ENCODE measurements around the gene SAMD14.
A peak's percentile ranks its signal among the peaks of the same experiment; 100 is the strongest.

The SAMD14 gene

GRCh38 chr17:50107790-50108414, 22.1 kb downstream of the SAMD14 start:
- no peak overlapping the region for H3K27ac ChIP-seq (ENCODE audit: low read depth, low read length)
- H3K9ac ChIP-seq (ENCODE audit: low read depth, low read length): no peak overlapping the region
- no peak overlapping the region for H3K4me3 ChIP-seq (ENCODE audit: low read depth, low read length)
- no peaks in the 10 kb centered on the region for H3K9me3 ChIP-seq (ENCODE audit: control insufficient read depth, insufficient read depth, low read length)
- no peaks in the 10 kb centered on the region; the same call in 1 of the 2 replicates for H3K4me1 ChIP-seq (ENCODE audit: control insufficient read depth, insufficient read depth, low read length)
- no peaks in the 10 kb centered on the region for H3K27me3 ChIP-seq (ENCODE audit: control insufficient read depth, insufficient read depth, low read length)
- H3K36me3 ChIP-seq (ENCODE audit: control insufficient read depth, insufficient read depth, low read length): no peaks in the 10 kb centered on the region

DNA sequence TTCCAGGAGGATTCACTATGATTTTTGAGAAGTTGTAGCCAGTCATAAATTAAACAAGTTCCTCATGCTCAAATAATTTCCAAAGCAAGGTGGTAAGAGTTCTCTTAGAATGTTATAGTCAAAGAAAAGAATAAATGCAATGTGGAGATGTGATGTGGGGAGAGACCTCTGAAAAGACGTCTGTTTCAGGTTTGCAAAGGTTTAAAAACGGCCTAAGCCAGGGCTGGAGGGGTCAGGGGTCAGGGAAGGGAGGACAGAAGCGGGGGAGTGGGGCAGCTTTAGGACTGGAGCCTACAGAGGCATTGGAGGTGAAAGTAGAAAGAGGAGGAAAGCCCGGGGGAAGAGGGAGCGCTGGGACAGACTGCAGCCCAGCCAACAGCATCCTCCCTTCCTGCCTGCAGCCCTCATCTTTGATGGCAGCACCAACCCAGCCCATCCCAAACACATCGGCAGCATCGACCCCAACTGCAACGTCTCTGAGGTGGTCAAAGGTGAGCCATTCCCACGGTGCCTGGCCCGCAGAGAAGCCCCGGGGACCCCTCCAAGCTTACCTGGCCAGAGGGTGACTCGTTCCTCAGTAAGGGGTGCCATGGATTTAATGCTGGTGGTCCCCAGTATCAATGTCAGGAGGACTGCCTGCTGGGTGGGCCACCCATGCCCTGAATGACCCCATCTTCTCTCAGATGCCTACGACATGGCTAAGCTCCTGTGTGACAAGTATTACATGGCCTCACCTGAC, 23.4 kb downstream of the SAMD14 start:
- no peak overlapping the region for H3K9ac ChIP-seq (ENCODE audit: low read depth, low read length)
- no peak overlapping the region for H3K4me3 ChIP-seq (ENCODE audit: low read depth, low read length)
- no peaks in the 10 kb centered on the region for H3K36me3 ChIP-seq (ENCODE audit: control insufficient read depth, insufficient read depth, low read length)
- H3K27me3 ChIP-seq (ENCODE audit: control insufficient read depth, insufficient read depth, low read length): no peaks in the 10 kb centered on the region
- no peak overlapping the region for H3K27ac ChIP-seq (ENCODE audit: low read depth, low read length)
- H3K9me3 ChIP-seq (ENCODE audit: control insufficient read depth, insufficient read depth, low read length): no peaks in the 10 kb centered on the region
- no peaks in the 10 kb centered on the region; the same call in 1 of the 2 replicates for H3K4me1 ChIP-seq (ENCODE audit: control insufficient read depth, insufficient read depth, low read length)

GRCh38 chr17:50105811-50106210, 24.1 kb downstream of the SAMD14 start:
- H3K36me3 ChIP-seq (ENCODE audit: control insufficient read depth, insufficient read depth, low read length): no peaks in the 10 kb centered on the region
- H3K9me3 ChIP-seq (ENCODE audit: control insufficient read depth, insufficient read depth, low read length): no peaks in the 10 kb centered on the region
- H3K9ac ChIP-seq (ENCODE audit: low read depth, low read length): no peak overlapping the region
- no peak overlapping the region for H3K4me3 ChIP-seq (ENCODE audit: low read depth, low read length)
- H3K27me3 ChIP-seq (ENCODE audit: control insufficient read depth, insufficient read depth, low read length): no peaks in the 10 kb centered on the region
- H3K4me1 ChIP-seq (ENCODE audit: control insufficient read depth, insufficient read depth, low read length): peaks cover 7% of the 10 kb centered on the region
- no peak overlapping the region for H3K27ac ChIP-seq (ENCODE audit: low read depth, low read length)

- Histone ChIP-seq H3K9me3 (ENCODE audit: control insufficient read depth, insufficient read depth, low read length) (no peaks in the 10 kb centered on the region), H3K36me3 (ENCODE audit: control insufficient read depth, insufficient read depth, low read length) (no peaks in the 10 kb centered on the region), H3K27ac (ENCODE audit: low read depth, low read length) (no peak overlapping the region)
Measured at GRCh38 chr17:50103941-50104340, 26.0 kb downstream of the SAMD14 start.

GRCh38 chr17:50103252-50103651, 26.7 kb downstream of the SAMD14 start:
- Histone ChIP-seq H3K9me3 (ENCODE audit: control insufficient read depth, insufficient read depth, low read length) (no peaks in the 10 kb centered on the region), H3K4me1 (ENCODE audit: control insufficient read depth, insufficient read depth, low read length) (peaks cover 9% of the 10 kb centered on the region), H3K4me3 (ENCODE audit: low read depth, low read length) (no peak overlapping the region), H3K9ac (ENCODE audit: low read depth, low read length) (no peak overlapping the region), H3K27ac (ENCODE audit: low read depth, low read length) (no peak overlapping the region), H3K27me3 (ENCODE audit: control insufficient read depth, insufficient read depth, low read length) (no peaks in the 10 kb centered on the region), H3K36me3 (ENCODE audit: control insufficient read depth, insufficient read depth, low read length) (no peaks in the 10 kb centered on the region)

More at GRCh38 chr17:50103941-50104340, 26.0 kb downstream of the SAMD14 start:
- Histone ChIP-seq H3K9ac (ENCODE audit: low read depth, low read length) (no peak overlapping the region), H3K4me1 (ENCODE audit: control insufficient read depth, insufficient read depth, low read length) (peaks cover 9% of the 10 kb centered on the region), H3K4me3 (ENCODE audit: low read depth, low read length) (no peak overlapping the region), H3K27me3 (ENCODE audit: control insufficient read depth, insufficient read depth, low read length) (no peaks in the 10 kb centered on the region)

- Histone ChIP-seq H3K27me3 (ENCODE audit: control insufficient read depth, insufficient read depth, low read length) (no peaks in the 10 kb centered on the region), H3K9ac (ENCODE audit: low read depth, low read length) (no peak overlapping the region), H3K4me3 (ENCODE audit: low read depth, low read length) (no peak overlapping the region), H3K36me3 (ENCODE audit: control insufficient read depth, insufficient read depth, low read length) (no peaks in the 10 kb centered on the region), H3K4me1 (ENCODE audit: control insufficient read depth, insufficient read depth, low read length) (peaks cover 9% of the 10 kb centered on the region), H3K27ac (ENCODE audit: low read depth, low read length) (peak overlapping the region; percentile 35), H3K9me3 (ENCODE audit: control insufficient read depth, insufficient read depth, low read length) (no peaks in the 10 kb centered on the region)
Measured at GRCh38 chr17:50102164-50102991, 27.6 kb downstream of the SAMD14 start.

DNA sequence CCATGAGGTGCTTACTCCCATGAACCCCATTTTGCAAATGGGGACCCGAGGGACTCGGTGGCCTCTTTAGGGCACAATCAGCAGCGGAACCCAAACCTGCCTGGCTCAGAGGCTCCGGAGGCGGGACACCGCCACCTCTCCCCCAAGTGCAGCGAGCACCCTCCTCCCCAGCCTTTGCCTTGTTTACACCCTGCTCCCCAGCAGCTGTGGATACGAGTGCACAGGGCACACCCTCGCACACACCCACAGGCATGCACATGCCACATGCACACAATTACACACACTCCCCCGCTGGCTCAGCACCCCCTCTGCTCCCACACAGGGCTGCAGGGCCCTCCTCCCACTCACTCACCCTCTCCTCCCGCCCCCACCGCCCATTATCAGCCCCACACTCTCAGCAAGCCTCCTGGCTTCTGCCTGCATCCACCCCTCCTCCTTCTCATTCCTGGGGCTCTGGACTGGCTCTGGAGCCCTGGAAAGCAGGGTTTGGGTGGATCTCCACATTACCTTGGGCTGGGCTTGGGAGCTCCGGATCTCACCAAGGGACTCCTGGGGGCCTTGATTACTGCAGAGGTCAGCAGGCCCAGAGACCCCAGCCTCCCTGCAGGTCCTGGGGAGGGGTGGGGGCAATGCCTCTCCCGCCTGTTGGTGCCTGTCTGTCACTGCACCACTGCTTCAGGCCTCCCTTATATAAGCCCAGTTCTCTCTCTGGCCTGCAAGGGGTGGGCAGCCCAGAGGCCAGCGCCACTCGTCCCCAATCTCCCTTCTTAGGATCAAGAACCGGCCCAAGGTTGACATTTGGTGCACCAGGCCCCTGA, 28.4 kb downstream of the SAMD14 start:
- Histone ChIP-seq H3K27me3 (ENCODE audit: control insufficient read depth, insufficient read depth, low read length) (no peaks in the 10 kb centered on the region), H3K4me3 (ENCODE audit: low read depth, low read length) (no peak overlapping the region), H3K9me3 (ENCODE audit: control insufficient read depth, insufficient read depth, low read length) (no peaks in the 10 kb centered on the region), H3K36me3 (ENCODE audit: control insufficient read depth, insufficient read depth, low read length) (no peaks in the 10 kb centered on the region), H3K27ac (ENCODE audit: low read depth, low read length) (peak overlapping the region; percentile 48), H3K4me1 (ENCODE audit: control insufficient read depth, insufficient read depth, low read length) (peaks cover 9% of the 10 kb centered on the region), H3K9ac (ENCODE audit: low read depth, low read length) (no peak overlapping the region)

DNA sequence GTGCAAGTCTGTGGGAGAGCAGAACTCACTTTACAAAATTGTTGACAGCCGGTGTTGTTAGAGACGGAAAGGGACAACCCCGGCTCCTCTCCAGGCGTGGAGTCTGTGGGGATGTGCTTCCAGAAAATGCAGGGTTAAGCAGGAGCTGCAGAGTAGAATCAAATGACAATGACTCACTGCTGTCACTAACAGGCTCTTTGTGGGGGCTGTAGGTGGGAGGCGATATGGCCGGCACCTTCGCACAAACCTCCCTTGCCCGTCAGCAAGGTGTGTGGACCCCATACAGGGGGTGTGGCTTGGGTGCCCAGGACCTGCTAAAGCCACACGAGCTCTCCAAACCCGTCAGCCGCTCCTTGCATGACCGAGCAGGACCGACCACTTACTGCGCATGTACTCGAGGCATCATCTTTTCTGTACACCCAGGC, 29.0 kb downstream of the SAMD14 start:
- H3K27ac ChIP-seq (ENCODE audit: low read depth, low read length): peak overlapping the region; percentile 48

GRCh38 chr17:50100480-50100883, 29.5 kb downstream of the SAMD14 start:
- Histone ChIP-seq H3K9me3 (ENCODE audit: control insufficient read depth, insufficient read depth, low read length) (no peaks in the 10 kb centered on the region), H3K36me3 (ENCODE audit: control insufficient read depth, insufficient read depth, low read length) (no peaks in the 10 kb centered on the region), H3K27me3 (ENCODE audit: control insufficient read depth, insufficient read depth, low read length) (no peaks in the 10 kb centered on the region), H3K9ac (ENCODE audit: low read depth, low read length) (no peak overlapping the region), H3K4me3 (ENCODE audit: low read depth, low read length) (no peak overlapping the region), H3K4me1 (ENCODE audit: control insufficient read depth, insufficient read depth, low read length) (peaks cover 15% of the 10 kb centered on the region), H3K27ac (ENCODE audit: low read depth, low read length) (no peak overlapping the region)

More for the DNA sequence above, 29.0 kb downstream of the SAMD14 start:
- Histone ChIP-seq H3K4me3 (ENCODE audit: low read depth, low read length) (no peak overlapping the region), H3K36me3 (ENCODE audit: control insufficient read depth, insufficient read depth, low read length) (no peaks in the 10 kb centered on the region), H3K27me3 (ENCODE audit: control insufficient read depth, insufficient read depth, low read length) (no peaks in the 10 kb centered on the region), H3K9ac (ENCODE audit: low read depth, low read length) (no peak overlapping the region), H3K9me3 (ENCODE audit: control insufficient read depth, insufficient read depth, low read length) (no peaks in the 10 kb centered on the region), H3K4me1 (ENCODE audit: control insufficient read depth, insufficient read depth, low read length) (peaks cover 11% of the 10 kb centered on the region)

- Histone ChIP-seq H3K4me1 (ENCODE audit: control insufficient read depth, insufficient read depth, low read length) (peaks cover 16% of the 10 kb centered on the region), H3K4me3 (ENCODE audit: low read depth, low read length) (no peak overlapping the region), H3K27ac (ENCODE audit: low read depth, low read length) (no peak overlapping the region), H3K9ac (ENCODE audit: low read depth, low read length) (no peak overlapping the region), H3K9me3 (ENCODE audit: control insufficient read depth, insufficient read depth, low read length) (no peaks in the 10 kb centered on the region), H3K36me3 (ENCODE audit: control insufficient read depth, insufficient read depth, low read length) (no peaks in the 10 kb centered on the region), H3K27me3 (ENCODE audit: control insufficient read depth, insufficient read depth, low read length) (no peaks in the 10 kb centered on the region)
Measured at GRCh38 chr17:50099003-50099402, 31.0 kb downstream of the SAMD14 start.

All from HUES48 (cell line).